Dermis blood vessel endothelial cell (primary cell): ENCODE results near the gene SLC47A1. TPM values are rescaled to one million over a fixed set of nuclear protein-coding genes. Genes with fewer than 3 reads are reported as not detected.
"Not testable (repeated sequence)": the region's sequence is repeated elsewhere in the genome, so short reads cannot be mapped to it uniquely, and the experiment has no call there.

ENCODE experiments used
- DNase-seq: peaks from one replicate; pipeline ENCODE4 v3.0.0; 2010
- total RNA-seq: library from RNA; depleted of rRNA; stranded (reverse); fragments of >200 nt; gene quantifications from 2 replicates; pipeline ENCODE4 v1.2.3, GENCODE V29; 2014

SLC47A1 gene
- total RNA-seq, 1 donor from 2014 or later = 0.85 TPM

GRCh38 chr17:19558946-19559345 lies 25.3 kb downstream of the SLC47A1 start:
- no peak for DNase-seq

GRCh38 chr17:19561697-19562318 lies 28.2 kb downstream of the SLC47A1 start:
- DNase-seq = no peak

- DNase-seq = no peak
These were observed 32.3 kb downstream of the SLC47A1 start for GRCh38 chr17:19565817-19566575.

- no peak for DNase-seq
These were observed 33.8 kb downstream of the SLC47A1 start for GRCh38 chr17:19567216-19568015.

- DNase-seq = no peak
These were observed 34.3 kb downstream of the SLC47A1 start for GRCh38 chr17:19568016-19568350.

GRCh38 chr17:19569785-19570543 lies 36.3 kb downstream of the SLC47A1 start:
- no peak for DNase-seq

GRCh38 chr17:19570544-19571062 lies 36.9 kb downstream of the SLC47A1 start:
- no peak for DNase-seq

GRCh38 chr17:19573075-19573474 lies 39.4 kb downstream of the SLC47A1 start:
- DNase-seq = no peak

- no peak for DNase-seq
These were observed 41.3 kb downstream of the SLC47A1 start for GRCh38 chr17:19574956-19575355.

GRCh38 chr17:19578545-19578944 lies 44.9 kb downstream of the SLC47A1 start:
- no peak for DNase-seq

GRCh38 chr17:19579192-19579761 lies 45.6 kb downstream of the SLC47A1 start:
- DNase-seq = no peak

GRCh38 chr17:19579867-19580565 lies 46.4 kb downstream of the SLC47A1 start:
- DNase-seq = peak; percentile 12

GRCh38 chr17:19580566-19580920 lies 46.9 kb downstream of the SLC47A1 start:
- not testable (repeated sequence) for DNase-seq

GRCh38 chr17:19582152-19582551 lies 48.5 kb downstream of the SLC47A1 start:
- DNase-seq = not testable (repeated sequence)

- no peak for DNase-seq
These were observed 50.2 kb downstream of the SLC47A1 start for GRCh38 chr17:19583871-19584270.

GRCh38 chr17:19590451-19590850 lies 56.8 kb downstream of the SLC47A1 start:
- no peak for DNase-seq

GRCh38 chr17:19590912-19591551 lies 57.4 kb downstream of the SLC47A1 start:
- no peak for DNase-seq

- DNase-seq = no peak
These were observed 58.7 kb downstream of the SLC47A1 start for GRCh38 chr17:19592316-19592715.

GRCh38 chr17:19596869-19597268 lies 63.2 kb downstream of the SLC47A1 start:
- DNase-seq = no peak

- DNase-seq = no peak
These were observed 76.7 kb downstream of the SLC47A1 start for GRCh38 chr17:19610311-19610710.

- DNase-seq = no peak
These were observed 77.2 kb downstream of the SLC47A1 start for GRCh38 chr17:19610879-19611278.
